GM18505 (cell line): ENCODE data around the gene CIAO2B.
A peak's percentile ranks its signal among the peaks of the same experiment; 100 is the strongest.
"Not testable (repeated sequence)": the region's sequence is repeated elsewhere in the genome, so short reads cannot be mapped to it uniquely, and the experiment has no call there.

Experiments
- ATAC-seq: cut with Tn5 transposase; IDR thresholded peaks from one replicate; pipeline ENCODE4 v1.9.1; 2021; ENCODE audit not compliant: unreplicated experiment
- POLR2A ChIP-seq: IDR thresholded peaks from 4 replicates; pipeline ENCODE4 v1.6.1; 2011; ENCODE audit warnings: borderline replicate concordance; ENCODE audit not compliant: insufficient read depth, insufficient read length; ENCODE audit errors: extremely low read depth

The CIAO2B gene

DNA sequence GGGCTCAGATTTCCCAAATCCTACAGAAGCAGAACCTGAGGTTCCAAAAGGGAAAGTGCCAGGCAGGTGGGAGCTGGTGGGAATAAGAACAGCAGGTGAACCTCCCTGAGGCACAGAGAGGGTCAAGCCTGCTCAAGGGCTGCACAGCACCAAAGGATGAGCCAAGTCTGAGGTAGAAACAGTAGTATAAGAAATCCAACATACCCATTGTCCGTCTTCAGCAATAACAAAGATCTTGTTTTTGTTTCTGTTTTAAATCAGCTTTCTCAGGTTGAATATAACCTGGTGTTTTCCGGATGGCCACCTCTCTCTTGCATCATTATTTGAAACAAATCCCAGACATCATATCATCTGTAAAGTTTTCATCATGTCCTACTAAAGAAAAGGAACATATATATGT, 16.2 kb upstream of the CIAO2B start:
- no peak for TF ChIP-seq POLR2A
- no peak for ATAC-seq

- ATAC-seq = no peak
- TF ChIP-seq POLR2A = no peak
These were observed 15.3 kb upstream of the CIAO2B start for GRCh38 chr16:66949472-66949871.

GRCh38 chr16:66948837-66949225, 14.6 kb upstream of the CIAO2B start:
- TF ChIP-seq POLR2A = no peak
- no peak for ATAC-seq

- TF ChIP-seq POLR2A = no peak
- no peak for ATAC-seq
These were observed 14.1 kb upstream of the CIAO2B start for GRCh38 chr16:66948134-66948836.

GRCh38 chr16:66947302-66948065, 13.3 kb upstream of the CIAO2B start:
- peak; percentile 47 for ATAC-seq
- TF ChIP-seq POLR2A = no peak

DNA sequence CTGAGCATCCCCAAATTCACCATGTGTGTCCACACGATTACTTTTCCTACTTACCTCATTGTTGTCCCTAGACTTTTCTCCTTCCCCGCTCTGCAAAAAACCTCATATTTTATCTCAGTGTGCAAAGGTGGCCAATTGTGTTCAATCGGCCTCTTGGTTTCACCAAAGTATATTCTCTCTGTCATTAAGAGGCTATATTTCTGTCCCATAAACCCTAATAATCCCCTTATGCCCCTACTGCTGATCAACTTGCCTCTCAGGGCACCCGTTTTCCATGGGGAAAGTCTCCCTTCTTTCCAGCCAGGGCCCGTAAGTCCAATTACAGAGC, 12.7 kb upstream of the CIAO2B start:
- ATAC-seq = no peak
- TF ChIP-seq POLR2A = no peak

GRCh38 chr16:66946541-66946940, 12.3 kb upstream of the CIAO2B start:
- no peak for ATAC-seq
- TF ChIP-seq POLR2A = no peak

DNA sequence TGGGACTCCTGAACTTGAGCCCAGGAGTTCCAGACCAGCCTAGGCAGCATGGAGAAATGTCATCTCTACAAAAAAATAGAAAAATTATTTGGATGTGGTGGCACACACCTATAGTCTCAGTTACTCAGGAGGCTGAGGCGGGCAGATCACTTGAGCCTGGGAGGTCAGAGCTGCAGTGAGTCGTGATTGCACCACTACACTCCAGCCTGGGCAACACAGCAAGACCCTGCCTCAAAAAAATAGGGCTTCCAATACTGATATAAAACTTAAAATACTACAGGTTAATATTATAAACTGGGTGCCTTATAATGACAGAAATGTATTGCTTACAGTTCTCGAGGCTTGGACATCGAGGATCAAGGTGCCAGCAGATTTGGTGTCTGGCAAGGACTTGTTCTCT, 11.7 kb upstream of the CIAO2B start:
- ATAC-seq = no peak
- no peak for TF ChIP-seq POLR2A

DNA sequence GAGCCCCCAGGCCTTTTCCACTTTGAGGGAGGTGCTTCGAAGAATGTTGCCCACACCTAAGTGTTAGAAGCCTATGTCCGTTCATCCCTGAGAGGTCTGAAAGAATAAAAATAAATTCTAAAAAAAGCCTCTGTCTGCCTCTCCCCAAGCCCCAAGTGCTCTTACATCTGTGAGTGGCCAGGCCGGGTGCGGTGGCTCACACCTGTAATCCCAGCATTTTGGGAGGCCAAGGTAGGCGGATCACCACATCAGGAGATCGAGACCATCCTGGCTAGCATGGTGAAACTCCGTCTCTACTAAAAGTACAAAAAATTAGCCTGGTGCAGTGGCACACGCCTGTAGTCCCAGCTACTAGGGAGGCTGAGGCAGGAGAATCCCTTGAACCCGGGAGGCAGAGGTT, 10.8 kb upstream of the CIAO2B start:
- ATAC-seq = not testable (repeated sequence)

GRCh38 chr16:66944054-66944441, 9.8 kb upstream of the CIAO2B start:
- no peak for TF ChIP-seq POLR2A
- no peak for ATAC-seq

DNA sequence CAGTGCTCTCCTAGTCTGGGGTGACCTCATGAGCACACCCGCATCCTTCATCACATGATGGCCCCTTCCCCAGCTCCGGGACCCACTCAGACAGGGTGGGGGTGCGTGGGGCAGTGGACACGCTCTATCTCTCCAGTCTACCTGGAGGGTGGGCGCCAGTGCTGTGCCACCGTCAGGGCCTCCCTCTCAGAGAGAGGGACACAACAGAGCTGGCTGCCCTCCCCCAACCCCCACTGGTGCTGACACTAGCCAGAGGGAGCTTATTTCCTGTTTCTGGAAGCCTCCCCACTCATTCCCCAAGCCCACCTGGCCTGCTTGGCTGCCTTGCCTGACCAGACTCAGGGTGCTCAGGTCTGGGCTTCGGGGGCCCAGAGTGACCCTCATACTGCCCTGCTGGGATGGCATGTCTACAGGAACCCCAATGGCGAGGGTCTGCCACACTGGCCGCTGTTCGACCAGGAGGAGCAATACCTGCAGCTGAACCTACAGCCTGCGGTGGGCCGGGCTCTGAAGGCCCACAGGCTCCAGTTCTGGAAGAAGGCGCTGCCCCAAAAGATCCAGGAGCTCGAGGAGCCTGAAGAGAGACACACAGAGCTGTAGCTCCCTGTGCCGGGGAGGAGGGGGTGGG, 9.3 kb upstream of the CIAO2B start:
- no peak for TF ChIP-seq POLR2A
- no peak for ATAC-seq

DNA sequence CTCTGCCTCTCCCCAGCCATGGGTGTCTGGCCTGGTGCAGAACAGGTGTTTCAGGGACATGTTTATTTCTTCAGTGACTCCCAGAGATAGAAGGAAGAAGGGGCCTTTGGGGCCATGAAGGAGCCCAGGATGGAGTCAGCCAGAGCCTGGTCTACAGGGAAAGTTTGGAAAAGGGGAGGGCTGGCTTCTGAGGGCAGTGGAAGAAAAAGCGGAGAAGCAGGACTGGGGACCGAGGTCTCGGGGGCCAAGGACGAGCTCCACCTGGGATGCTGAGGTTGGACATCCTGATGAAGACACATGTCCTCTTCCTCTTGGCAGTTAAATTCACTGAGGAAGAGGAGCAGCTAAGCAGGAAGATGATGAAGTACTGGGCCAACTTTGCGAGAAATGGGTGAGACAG, 8.8 kb upstream of the CIAO2B start:
- no peak for TF ChIP-seq POLR2A
- no peak for ATAC-seq

DNA sequence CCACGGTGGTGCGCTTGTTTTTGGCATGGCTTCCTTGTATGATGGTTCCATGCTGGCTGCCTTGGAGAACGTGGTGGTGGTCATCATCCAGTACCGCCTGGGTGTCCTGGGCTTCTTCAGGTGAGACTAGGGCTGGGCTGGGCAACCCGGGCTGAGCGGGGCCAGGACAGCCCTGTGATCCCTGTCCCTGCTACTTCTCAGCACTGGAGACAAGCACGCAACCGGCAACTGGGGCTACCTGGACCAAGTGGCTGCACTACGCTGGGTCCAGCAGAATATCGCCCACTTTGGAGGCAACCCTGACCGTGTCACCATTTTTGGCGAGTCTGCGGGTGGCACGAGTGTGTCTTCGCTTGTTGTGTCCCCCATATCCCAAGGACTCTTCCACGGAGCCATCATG, 6.0 kb upstream of the CIAO2B start:
- ATAC-seq = no peak
- TF ChIP-seq POLR2A = no peak

GRCh38 chr16:66939366-66939765, 5.2 kb upstream of the CIAO2B start:
- TF ChIP-seq POLR2A = no peak
- ATAC-seq = no peak

DNA sequence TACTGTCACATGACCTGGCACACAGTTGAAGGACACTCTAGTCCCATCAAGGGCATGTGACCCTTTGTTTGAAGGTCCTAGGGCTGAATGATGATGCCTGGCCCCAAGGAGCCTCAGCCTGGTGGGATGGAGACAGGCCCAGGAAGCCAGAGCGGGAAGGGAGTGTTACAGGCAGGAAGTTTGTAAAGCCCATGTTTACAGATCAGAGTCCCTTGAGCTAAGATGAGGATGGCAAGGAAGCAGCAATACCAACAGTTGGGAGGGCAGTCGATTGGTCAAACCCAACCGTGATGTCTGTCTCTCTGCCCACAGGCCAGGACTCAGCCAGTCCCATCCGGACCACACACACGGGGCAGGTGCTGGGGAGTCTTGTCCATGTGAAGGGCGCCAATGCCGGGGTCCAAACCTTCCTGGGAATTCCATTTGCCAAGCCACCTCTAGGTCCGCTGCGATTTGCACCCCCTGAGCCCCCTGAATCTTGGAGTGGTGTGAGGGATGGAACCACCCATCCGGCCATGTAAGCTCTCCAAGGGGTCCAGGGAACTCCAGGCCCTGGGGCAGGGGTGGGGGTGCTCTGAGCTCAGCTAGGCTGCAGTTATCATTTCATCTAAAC, 3.6 kb upstream of the CIAO2B start:
- no peak for TF ChIP-seq POLR2A
- ATAC-seq = no peak
